Measurements from ENCODE around the gene TTLL3.

- TF ChIP-seq POLR2A (IDR thresholded peaks at IDR 0.05), result no peak
- TF ChIP-seq, protein P1, sequence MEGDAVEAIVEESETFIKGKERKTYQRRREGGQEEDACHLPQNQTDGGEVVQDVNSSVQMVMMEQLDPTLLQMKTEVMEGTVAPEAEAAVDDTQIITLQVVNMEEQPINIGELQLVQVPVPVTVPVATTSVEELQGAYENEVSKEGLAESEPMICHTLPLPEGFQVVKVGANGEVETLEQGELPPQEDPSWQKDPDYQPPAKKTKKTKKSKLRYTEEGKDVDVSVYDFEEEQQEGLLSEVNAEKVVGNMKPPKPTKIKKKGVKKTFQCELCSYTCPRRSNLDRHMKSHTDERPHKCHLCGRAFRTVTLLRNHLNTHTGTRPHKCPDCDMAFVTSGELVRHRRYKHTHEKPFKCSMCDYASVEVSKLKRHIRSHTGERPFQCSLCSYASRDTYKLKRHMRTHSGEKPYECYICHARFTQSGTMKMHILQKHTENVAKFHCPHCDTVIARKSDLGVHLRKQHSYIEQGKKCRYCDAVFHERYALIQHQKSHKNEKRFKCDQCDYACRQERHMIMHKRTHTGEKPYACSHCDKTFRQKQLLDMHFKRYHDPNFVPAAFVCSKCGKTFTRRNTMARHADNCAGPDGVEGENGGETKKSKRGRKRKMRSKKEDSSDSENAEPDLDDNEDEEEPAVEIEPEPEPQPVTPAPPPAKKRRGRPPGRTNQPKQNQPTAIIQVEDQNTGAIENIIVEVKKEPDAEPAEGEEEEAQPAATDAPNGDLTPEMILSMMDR (IDR thresholded peaks at IDR 0.05), result no peak
These were observed 26.1 kb upstream of the TTLL3 start for GRCh38 chr3:9783954-9784353.
